ENCODE measurements around the gene SMYD2. TPM values are rescaled to one million over a fixed set of nuclear protein-coding genes. Genes with fewer than 3 reads are reported as not detected.

SMYD2 gene
- total and polyA plus RNA-seq, 2 experiments from 2014 or later = 3.6 to 5.9 TPM

DNA sequence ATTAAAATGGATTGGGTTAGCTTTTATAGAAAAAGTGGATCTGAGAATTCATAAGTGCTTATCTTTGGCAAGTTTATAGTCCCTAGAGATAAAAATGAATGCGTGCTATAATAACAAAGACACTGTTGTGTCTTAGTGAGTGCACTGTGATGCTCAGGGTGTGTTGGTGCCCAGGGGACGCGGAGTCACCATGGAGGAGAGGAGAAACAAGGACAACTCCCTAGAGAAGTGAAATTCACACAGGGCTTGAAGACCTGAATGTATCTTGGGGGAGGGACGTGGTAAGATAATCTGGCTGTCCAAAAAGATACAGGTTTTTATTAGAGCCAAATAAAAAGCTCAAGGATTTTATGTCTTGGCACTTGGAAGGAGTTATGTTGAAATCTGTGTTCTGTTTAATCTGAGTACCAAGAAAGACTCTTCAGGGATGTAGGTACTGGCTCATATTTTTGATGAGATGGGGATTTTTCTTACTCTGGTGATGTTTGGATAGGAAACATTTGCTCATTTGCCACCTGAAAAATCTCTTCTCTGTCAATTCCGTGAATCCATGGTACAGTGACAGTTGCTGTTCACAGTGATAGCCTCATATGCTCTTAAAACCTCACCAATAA is 9.6 kb downstream of the SMYD2 start (continued):
- TF ChIP-seq, protein P1, sequence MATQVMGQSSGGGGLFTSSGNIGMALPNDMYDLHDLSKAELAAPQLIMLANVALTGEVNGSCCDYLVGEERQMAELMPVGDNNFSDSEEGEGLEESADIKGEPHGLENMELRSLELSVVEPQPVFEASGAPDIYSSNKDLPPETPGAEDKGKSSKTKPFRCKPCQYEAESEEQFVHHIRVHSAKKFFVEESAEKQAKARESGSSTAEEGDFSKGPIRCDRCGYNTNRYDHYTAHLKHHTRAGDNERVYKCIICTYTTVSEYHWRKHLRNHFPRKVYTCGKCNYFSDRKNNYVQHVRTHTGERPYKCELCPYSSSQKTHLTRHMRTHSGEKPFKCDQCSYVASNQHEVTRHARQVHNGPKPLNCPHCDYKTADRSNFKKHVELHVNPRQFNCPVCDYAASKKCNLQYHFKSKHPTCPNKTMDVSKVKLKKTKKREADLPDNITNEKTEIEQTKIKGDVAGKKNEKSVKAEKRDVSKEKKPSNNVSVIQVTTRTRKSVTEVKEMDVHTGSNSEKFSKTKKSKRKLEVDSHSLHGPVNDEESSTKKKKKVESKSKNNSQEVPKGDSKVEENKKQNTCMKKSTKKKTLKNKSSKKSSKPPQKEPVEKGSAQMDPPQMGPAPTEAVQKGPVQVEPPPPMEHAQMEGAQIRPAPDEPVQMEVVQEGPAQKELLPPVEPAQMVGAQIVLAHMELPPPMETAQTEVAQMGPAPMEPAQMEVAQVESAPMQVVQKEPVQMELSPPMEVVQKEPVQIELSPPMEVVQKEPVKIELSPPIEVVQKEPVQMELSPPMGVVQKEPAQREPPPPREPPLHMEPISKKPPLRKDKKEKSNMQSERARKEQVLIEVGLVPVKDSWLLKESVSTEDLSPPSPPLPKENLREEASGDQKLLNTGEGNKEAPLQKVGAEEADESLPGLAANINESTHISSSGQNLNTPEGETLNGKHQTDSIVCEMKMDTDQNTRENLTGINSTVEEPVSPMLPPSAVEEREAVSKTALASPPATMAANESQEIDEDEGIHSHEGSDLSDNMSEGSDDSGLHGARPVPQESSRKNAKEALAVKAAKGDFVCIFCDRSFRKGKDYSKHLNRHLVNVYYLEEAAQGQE (IDR thresholded peaks at IDR 0.05; ENCODE audit: unreplicated experiment) = no peak
- TF ChIP-seq JUNB (IDR thresholded peaks at IDR 0.05; ENCODE audit: unreplicated experiment) (no peak), EZH2phosphoT487 (IDR thresholded peaks at IDR 0.05; ENCODE audit: unreplicated experiment) (no peak), EZH2 (IDR thresholded peaks at IDR 0.05; ENCODE audit: low read depth, unreplicated experiment) (no peak), POLR2AphosphoS5 (IDR thresholded peaks at IDR 0.05; ENCODE audit: low read depth) (no peak)

DNA sequence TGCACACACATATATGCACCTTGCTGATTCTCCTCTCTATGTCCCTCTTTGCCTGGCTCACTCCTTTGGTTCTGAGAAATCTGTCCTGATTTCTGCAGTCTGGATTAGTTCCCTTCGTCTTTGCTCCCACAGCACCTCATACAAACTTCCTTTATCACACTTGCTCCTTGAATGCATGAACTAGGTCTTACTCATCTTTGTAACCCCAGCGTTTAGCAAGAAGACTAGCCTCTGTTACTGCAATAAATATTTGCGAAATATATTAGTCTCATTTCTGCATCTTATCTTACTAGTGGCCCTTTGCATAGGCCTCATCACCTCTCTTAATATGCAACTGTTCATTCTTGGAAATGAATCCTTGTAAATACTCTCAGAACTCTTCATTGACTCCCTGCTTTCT is 11.4 kb downstream of the SMYD2 start:
- Histone ChIP-seq H3K4me2 (no peak overlapping the region), H4K20me1 (replicated peaks; ENCODE audit: insufficient read depth) (peaks cover 4% of the 10 kb centered on the region), H2AFZ (no peak overlapping the region), H3K79me2 (replicated peaks; ENCODE audit: insufficient read depth) (no peaks in the 10 kb centered on the region), H3K4me3 (no peak overlapping the region), H3K27ac (ENCODE audit: low read depth) (no peak overlapping the region), H3K36me3 (ENCODE audit: insufficient read depth) (no peaks in the 10 kb centered on the region), H3F3A (replicated peaks; ENCODE audit: low read depth) (peaks cover 8% of the 10 kb centered on the region; the same call in 1 of the 2 replicates), H3K9me2 (ENCODE audit: insufficient read depth) (no peaks in the 10 kb centered on the region), H3K27me3 (ENCODE audit: insufficient read depth) (peaks cover 93% of the 10 kb centered on the region), H3K4me1 (ENCODE audit: insufficient read depth) (peaks cover 50% of the 10 kb centered on the region)
- DNase-seq (ENCODE audit: low spot score) = no peak
- no peaks in the 10 kb centered on the region for H3K9me3 Mint-ChIP-seq
- H3K4me3 Mint-ChIP-seq = no peak overlapping the region
- no peaks in the 10 kb centered on the region for H3K36me3 Mint-ChIP-seq (ENCODE audit: low read depth)
- H3K4me1 Mint-ChIP-seq = peaks cover 70% of the 10 kb centered on the region
- H3K27me3 Mint-ChIP-seq (ENCODE audit: insufficient read depth, low read depth, poor library complexity) = peaks cover 46% of the 10 kb centered on the region
- H3K27ac Mint-ChIP-seq = no peak overlapping the region
- no peak for ATAC-seq
- TF ChIP-seq, protein P2, sequence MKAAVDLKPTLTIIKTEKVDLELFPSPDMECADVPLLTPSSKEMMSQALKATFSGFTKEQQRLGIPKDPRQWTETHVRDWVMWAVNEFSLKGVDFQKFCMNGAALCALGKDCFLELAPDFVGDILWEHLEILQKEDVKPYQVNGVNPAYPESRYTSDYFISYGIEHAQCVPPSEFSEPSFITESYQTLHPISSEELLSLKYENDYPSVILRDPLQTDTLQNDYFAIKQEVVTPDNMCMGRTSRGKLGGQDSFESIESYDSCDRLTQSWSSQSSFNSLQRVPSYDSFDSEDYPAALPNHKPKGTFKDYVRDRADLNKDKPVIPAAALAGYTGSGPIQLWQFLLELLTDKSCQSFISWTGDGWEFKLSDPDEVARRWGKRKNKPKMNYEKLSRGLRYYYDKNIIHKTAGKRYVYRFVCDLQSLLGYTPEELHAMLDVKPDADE (IDR thresholded peaks at IDR 0.05) = no peak
- TF ChIP-seq ZNF331 (CRISPR knock-in tag; IDR thresholded peaks at IDR 0.05; ENCODE audit: low read depth) = no peak
- no peak for TF ChIP-seq STAT1 (IDR thresholded peaks at IDR 0.05; ENCODE audit: unreplicated experiment)
- TF ChIP-seq EZH2phosphoT487 (IDR thresholded peaks at IDR 0.05; ENCODE audit: unreplicated experiment) = no peak
- no peak for TF ChIP-seq NANOG (IDR thresholded peaks at IDR 0.05; ENCODE audit: borderline replicate concordance)
- no peak for TF ChIP-seq JUNB (IDR thresholded peaks at IDR 0.05; ENCODE audit: unreplicated experiment)
- no peak for TF ChIP-seq CREB1 (CRISPR knock-in tag; IDR thresholded peaks at IDR 0.05; ENCODE audit: low read depth)
- TF ChIP-seq, protein P3, sequence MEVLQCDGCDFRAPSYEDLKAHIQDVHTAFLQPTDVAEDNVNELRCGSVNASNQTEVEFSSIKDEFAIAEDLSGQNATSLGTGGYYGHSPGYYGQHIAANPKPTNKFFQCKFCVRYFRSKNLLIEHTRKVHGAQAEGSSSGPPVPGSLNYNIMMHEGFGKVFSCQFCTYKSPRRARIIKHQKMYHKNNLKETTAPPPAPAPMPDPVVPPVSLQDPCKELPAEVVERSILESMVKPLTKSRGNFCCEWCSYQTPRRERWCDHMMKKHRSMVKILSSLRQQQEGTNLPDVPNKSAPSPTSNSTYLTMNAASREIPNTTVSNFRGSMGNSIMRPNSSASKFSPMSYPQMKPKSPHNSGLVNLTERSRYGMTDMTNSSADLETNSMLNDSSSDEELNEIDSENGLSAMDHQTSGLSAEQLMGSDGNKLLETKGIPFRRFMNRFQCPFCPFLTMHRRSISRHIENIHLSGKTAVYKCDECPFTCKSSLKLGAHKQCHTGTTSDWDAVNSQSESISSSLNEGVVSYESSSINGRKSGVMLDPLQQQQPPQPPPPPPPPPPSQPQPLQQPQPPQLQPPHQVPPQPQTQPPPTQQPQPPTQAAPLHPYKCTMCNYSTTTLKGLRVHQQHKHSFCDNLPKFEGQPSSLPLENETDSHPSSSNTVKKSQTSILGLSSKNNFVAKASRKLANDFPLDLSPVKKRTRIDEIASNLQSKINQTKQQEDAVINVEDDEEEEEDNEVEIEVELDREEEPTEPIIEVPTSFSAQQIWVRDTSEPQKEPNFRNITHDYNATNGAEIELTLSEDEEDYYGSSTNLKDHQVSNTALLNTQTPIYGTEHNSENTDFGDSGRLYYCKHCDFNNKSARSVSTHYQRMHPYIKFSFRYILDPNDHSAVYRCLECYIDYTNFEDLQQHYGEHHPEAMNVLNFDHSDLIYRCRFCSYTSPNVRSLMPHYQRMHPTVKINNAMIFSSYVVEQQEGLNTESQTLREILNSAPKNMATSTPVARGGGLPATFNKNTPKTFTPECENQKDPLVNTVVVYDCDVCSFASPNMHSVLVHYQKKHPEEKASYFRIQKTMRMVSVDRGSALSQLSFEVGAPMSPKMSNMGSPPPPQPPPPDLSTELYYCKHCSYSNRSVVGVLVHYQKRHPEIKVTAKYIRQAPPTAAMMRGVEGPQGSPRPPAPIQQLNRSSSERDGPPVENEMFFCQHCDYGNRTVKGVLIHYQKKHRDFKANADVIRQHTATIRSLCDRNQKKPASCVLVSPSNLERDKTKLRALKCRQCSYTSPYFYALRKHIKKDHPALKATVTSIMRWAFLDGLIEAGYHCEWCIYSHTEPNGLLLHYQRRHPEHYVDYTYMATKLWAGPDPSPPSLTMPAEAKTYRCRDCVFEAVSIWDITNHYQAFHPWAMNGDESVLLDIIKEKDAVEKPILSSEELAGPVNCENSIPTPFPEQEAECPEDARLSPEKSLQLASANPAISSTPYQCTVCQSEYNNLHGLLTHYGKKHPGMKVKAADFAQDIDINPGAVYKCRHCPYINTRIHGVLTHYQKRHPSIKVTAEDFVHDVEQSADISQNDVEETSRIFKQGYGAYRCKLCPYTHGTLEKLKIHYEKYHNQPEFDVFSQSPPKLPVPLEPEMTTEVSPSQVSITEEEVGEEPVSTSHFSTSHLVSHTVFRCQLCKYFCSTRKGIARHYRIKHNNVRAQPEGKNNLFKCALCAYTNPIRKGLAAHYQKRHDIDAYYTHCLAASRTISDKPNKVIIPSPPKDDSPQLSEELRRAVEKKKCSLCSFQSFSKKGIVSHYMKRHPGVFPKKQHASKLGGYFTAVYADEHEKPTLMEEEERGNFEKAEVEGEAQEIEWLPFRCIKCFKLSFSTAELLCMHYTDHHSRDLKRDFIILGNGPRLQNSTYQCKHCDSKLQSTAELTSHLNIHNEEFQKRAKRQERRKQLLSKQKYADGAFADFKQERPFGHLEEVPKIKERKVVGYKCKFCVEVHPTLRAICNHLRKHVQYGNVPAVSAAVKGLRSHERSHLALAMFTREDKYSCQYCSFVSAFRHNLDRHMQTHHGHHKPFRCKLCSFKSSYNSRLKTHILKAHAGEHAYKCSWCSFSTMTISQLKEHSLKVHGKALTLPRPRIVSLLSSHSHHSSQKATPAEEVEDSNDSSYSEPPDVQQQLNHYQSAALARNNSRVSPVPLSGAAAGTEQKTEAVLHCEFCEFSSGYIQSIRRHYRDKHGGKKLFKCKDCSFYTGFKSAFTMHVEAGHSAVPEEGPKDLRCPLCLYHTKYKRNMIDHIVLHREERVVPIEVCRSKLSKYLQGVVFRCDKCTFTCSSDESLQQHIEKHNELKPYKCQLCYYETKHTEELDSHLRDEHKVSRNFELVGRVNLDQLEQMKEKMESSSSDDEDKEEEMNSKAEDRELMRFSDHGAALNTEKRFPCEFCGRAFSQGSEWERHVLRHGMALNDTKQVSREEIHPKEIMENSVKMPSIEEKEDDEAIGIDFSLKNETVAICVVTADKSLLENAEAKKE (CRISPR knock-in tag; IDR thresholded peaks at IDR 0.05) = no peak

All from GM23338 (cell line).